Heart left ventricle (tissue), 13 donors: ENCODE results near the gene ATG2A.

Source experiments
- POLR2A ChIP-seq, 2 donors: fragments of 450-650 bp; IDR thresholded peaks; one replicate each; pipeline ENCODE4 v1.6.1; 2017; ENCODE audit warnings: antibody characterized with exemption in 2 of 2, mild to moderate bottlenecking in 2 of 2, moderate library complexity in 2 of 2
- TF ChIP-seq, protein P1 (sequence below), 12 donors: fragments of 200-600 bp; sonication (generic) in 4 of 12; IDR thresholded peaks; one replicate each; pipeline versions ENCODE4 v1.5.0 to v1.8.0; 2018 to 2022; ENCODE audit warnings: antibody characterized with exemption in 12 of 12, mild to moderate bottlenecking in 5 of 12
- donor health status: ischemic (EF 13 %, LVEDD 7.1; RV severe dilation, severe dysfunction).
- donor health status: DM: no; HTN: yes; CAD: no.
- donor health status: DM: no; HTN: no; CAD: no.
- donor health status: ischemic (EF 25% LVEDD 6.9; RV normal size, moderate dysfunction).
- donor health status: ischemic (EF 25% LVEDD 5.7; RV mildly dilated, moderate dysfunction).
- donor health status: ischemic (EF 35%, LVEDD 5.7; RV mildly dilated, moderate dysfunction).
- donor health status: nonischemic (EF 11% LVEDD 7.7; RV severe dilation, severe dysfunction).
- donor health status: DM: yes; HTN: yes; CAD: no.
- donor health status: PGD.
- donor health status: ischemic (EF 29% LVEDD 5.4; RV normal size, mild dysfunction).
- donor health status: nonischemic (EF 23%, LVEDD 6.1; RV moderate dilation, normal function).

GRCh38 chr11:64917663-64917995 lies 620 bp upstream of the ATG2A start:
- TF ChIP-seq, protein P1, sequence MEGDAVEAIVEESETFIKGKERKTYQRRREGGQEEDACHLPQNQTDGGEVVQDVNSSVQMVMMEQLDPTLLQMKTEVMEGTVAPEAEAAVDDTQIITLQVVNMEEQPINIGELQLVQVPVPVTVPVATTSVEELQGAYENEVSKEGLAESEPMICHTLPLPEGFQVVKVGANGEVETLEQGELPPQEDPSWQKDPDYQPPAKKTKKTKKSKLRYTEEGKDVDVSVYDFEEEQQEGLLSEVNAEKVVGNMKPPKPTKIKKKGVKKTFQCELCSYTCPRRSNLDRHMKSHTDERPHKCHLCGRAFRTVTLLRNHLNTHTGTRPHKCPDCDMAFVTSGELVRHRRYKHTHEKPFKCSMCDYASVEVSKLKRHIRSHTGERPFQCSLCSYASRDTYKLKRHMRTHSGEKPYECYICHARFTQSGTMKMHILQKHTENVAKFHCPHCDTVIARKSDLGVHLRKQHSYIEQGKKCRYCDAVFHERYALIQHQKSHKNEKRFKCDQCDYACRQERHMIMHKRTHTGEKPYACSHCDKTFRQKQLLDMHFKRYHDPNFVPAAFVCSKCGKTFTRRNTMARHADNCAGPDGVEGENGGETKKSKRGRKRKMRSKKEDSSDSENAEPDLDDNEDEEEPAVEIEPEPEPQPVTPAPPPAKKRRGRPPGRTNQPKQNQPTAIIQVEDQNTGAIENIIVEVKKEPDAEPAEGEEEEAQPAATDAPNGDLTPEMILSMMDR (IDR thresholded peaks at IDR 0.05) = no peak
- no peak for TF ChIP-seq POLR2A (IDR thresholded peaks at IDR 0.05)
